ENCODE measurements around the gene OAT. TPM values are rescaled to one million over a fixed set of nuclear protein-coding genes. Genes with fewer than 3 reads are reported as not detected.

Gene OAT
- polyA plus RNA-seq, 1 of the 3 experiments (the other 2 are of a cell fraction): 65.7 TPM

DNA sequence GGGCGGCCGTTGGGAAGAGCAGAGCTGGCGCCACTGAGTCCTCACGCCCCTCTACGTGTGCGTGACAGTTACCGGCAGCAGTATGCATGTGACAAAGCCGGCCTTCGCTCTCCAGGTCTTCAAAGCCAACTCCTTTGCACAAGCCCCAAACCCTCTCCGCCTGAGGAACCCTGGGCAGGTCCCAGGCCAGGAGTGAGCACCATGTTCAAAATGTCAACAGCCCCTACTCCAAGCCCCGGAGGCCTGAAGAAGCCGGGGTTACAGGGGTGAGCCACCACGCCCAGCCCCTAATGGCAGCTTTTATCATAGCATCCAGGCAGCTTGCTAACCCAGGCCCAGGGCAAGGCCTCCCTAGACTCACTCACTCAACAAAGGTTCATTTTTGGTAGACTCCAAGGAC is 70.8 kb downstream of the OAT start:
- no peaks in the 10 kb centered on the region for H3F3A ChIP-seq (replicated peaks; ENCODE audit: insufficient read depth)
- H2AFZ ChIP-seq (ENCODE audit: low read depth): no peak overlapping the region
- 24% methylated on average over 7 of the region's 13 CpGs for WGBS (ENCODE audit: low lambda C conversion rate)
- H3K36me3 ChIP-seq (replicated peaks in 1 of 2; ENCODE audit: control insufficient read depth in 1 of 2, insufficient read depth in 2 of 2, low read length in 1 of 2): no peaks in the 10 kb centered on the region
- H3K4me2 ChIP-seq: no peak overlapping the region
- TF ChIP-seq FOSL2 (IDR thresholded peaks at IDR 0.05; ENCODE audit: borderline replicate concordance, low read depth) (no peak), EZH2phosphoT487 (IDR thresholded peaks at IDR 0.05; ENCODE audit: borderline replicate concordance, low read depth) (no peak), RFX5 (IDR thresholded peaks at IDR 0.05; ENCODE audit: low read length) (no peak), POLR2AphosphoS5 (IDR thresholded peaks at IDR 0.05; ENCODE audit: low read depth, low read length) (no peak), JUND (IDR thresholded peaks at IDR 0.05) (no peak), NFIC (IDR thresholded peaks at IDR 0.05; ENCODE audit: borderline replicate concordance) (no peak)
- TF ChIP-seq, protein P1, sequence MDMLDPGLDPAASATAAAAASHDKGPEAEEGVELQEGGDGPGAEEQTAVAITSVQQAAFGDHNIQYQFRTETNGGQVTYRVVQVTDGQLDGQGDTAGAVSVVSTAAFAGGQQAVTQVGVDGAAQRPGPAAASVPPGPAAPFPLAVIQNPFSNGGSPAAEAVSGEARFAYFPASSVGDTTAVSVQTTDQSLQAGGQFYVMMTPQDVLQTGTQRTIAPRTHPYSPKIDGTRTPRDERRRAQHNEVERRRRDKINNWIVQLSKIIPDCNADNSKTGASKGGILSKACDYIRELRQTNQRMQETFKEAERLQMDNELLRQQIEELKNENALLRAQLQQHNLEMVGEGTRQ (IDR thresholded peaks at IDR 0.05; ENCODE audit: borderline replicate concordance, low read depth, low read length): no peak
- TF ChIP-seq, protein P2, sequence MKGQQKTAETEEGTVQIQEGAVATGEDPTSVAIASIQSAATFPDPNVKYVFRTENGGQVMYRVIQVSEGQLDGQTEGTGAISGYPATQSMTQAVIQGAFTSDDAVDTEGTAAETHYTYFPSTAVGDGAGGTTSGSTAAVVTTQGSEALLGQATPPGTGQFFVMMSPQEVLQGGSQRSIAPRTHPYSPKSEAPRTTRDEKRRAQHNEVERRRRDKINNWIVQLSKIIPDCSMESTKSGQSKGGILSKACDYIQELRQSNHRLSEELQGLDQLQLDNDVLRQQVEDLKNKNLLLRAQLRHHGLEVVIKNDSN (IDR thresholded peaks at IDR 0.05; ENCODE audit: borderline replicate concordance, low read depth): no peak
- TF ChIP-seq, protein P3, sequence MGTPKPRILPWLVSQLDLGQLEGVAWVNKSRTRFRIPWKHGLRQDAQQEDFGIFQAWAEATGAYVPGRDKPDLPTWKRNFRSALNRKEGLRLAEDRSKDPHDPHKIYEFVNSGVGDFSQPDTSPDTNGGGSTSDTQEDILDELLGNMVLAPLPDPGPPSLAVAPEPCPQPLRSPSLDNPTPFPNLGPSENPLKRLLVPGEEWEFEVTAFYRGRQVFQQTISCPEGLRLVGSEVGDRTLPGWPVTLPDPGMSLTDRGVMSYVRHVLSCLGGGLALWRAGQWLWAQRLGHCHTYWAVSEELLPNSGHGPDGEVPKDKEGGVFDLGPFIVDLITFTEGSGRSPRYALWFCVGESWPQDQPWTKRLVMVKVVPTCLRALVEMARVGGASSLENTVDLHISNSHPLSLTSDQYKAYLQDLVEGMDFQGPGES (IDR thresholded peaks at IDR 0.05; ENCODE audit: low read depth, low read length): no peak
- TF ChIP-seq, protein P4, sequence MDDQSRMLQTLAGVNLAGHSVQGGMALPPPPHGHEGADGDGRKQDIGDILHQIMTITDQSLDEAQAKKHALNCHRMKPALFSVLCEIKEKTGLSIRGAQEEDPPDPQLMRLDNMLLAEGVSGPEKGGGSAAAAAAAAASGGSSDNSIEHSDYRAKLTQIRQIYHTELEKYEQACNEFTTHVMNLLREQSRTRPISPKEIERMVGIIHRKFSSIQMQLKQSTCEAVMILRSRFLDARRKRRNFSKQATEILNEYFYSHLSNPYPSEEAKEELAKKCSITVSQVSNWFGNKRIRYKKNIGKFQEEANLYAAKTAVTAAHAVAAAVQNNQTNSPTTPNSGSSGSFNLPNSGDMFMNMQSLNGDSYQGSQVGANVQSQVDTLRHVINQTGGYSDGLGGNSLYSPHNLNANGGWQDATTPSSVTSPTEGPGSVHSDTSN (IDR thresholded peaks at IDR 0.05): no peak
- no peaks in the 10 kb centered on the region for H3K9me2 ChIP-seq
- H3K4me1 ChIP-seq (ENCODE audit: control insufficient read depth in 1 of 2, insufficient read depth in 2 of 2, low read depth in 1 of 2, low read length in 1 of 2): peaks cover 0 to 6% of the 10 kb centered on the region in 2 experiments; a peak in 1 of 4 replicates
- H3K27ac ChIP-seq (ENCODE audit: low read depth in 2 of 2, low read length in 1 of 2): no peak overlapping the region
- ChIA-PET CTCF (interaction anchor here (0.7 to 1.6 kb wide), 4 partner anchors 9 to 353 kb away, joined by 3 to 5 read pairs (median 4); no protein-coding TSS in a partner anchor), POLR2A (no interaction called here)
- no peak overlapping the region for H3K9ac ChIP-seq
- no peaks in the 10 kb centered on the region for H3K9me3 ChIP-seq
- DNase-seq: no peak
- H3K4me3 ChIP-seq (ENCODE audit: low read depth in 2 of 2, low read length in 1 of 2): no peak overlapping the region
- H4K20me1 ChIP-seq (ENCODE audit: insufficient read depth): no peaks in the 10 kb centered on the region
- H3K79me2 ChIP-seq (ENCODE audit: insufficient read depth): no peaks in the 10 kb centered on the region
- H3K27me3 ChIP-seq (ENCODE audit: insufficient read depth): no peaks in the 10 kb centered on the region

Other genes starting within 250 kb of the OAT start
- not detected in 2 replicates for gene NKX1-2, start 31.1 kb upstream of the OAT start, polyA plus RNA-seq (2012; rRNA removed)
- gene LHPP, start 42.9 kb upstream of the OAT start, polyA plus RNA-seq (2012; rRNA removed): 29.8 and 35.3 TPM in 2 replicates

Measured in SK-N-SH (cell line).